NT2/D1 (cell line): ENCODE data around the gene RILP.
"Not testable (repeated sequence)": the region's sequence is repeated elsewhere in the genome, so short reads cannot be mapped to it uniquely, and the experiment has no call there.

Experiments used
- DNase-seq: peaks from one replicate; pipeline ENCODE4 v3.0.0-alpha.2; 2011; ENCODE audit warnings: low read depth, low spot score
- H3K27me3 ChIP-seq: 2 replicates; pipeline ENCODE4 v1.6.0; 2011; ENCODE audit warnings: mild to moderate bottlenecking; ENCODE audit not compliant: insufficient read length, insufficient read depth
- H3K36me3 ChIP-seq: 2 replicates; pipeline ENCODE4 v1.6.1; 2011; ENCODE audit warnings: mild to moderate bottlenecking, low read length, mixed read lengths; ENCODE audit not compliant: insufficient read depth, insufficient read length
- H3K4me1 ChIP-seq: 2 replicates; pipeline ENCODE4 v1.5.1; 2011; ENCODE audit not compliant: insufficient read depth, insufficient read length
- H3K4me3 ChIP-seq: 2 replicates; pipeline ENCODE4 v1.5.1; 2011; ENCODE audit warnings: low read depth; ENCODE audit not compliant: insufficient read length
- H3K9ac ChIP-seq: 2 replicates; pipeline ENCODE4 v1.6.0; 2011; ENCODE audit warnings: low read depth; ENCODE audit not compliant: insufficient read length
- H3K9me3 ChIP-seq: 2 replicates; pipeline ENCODE4 v1.5.1; 2011; ENCODE audit warnings: mild to moderate bottlenecking, low read length; ENCODE audit not compliant: insufficient read depth
- SUZ12 ChIP-seq: IDR thresholded peaks from 2 replicates; pipeline ENCODE4 v1.6.1; 2011; ENCODE audit not compliant: insufficient read length, insufficient read depth; ENCODE audit errors: extremely low read depth
- YY1 ChIP-seq: IDR thresholded peaks from 2 replicates; pipeline ENCODE4 v1.6.1; 2011; ENCODE audit not compliant: insufficient read length, insufficient read depth
- ZNF274 ChIP-seq: IDR thresholded peaks from 2 replicates; pipeline ENCODE4 v1.6.1; 2011; ENCODE audit warnings: mild to moderate bottlenecking, low read depth, low read length

Gene RILP

GRCh38 chr17:1653735-1654134 lies 4.1 kb upstream of the RILP start:
- H3K36me3 ChIP-seq, result peaks cover 80% of the 10 kb centered on the region
- no peaks in the 10 kb centered on the region for H3K9me3 ChIP-seq
- TF ChIP-seq SUZ12, result no peak
- no peak for TF ChIP-seq ZNF274
- TF ChIP-seq YY1, result no peak
- no peak for DNase-seq
- no peak overlapping the region for H3K9ac ChIP-seq
- H3K4me3 ChIP-seq, result no peak overlapping the region
- no peaks in the 10 kb centered on the region for H3K27me3 ChIP-seq
- peaks cover 2% of the 10 kb centered on the region for H3K4me1 ChIP-seq

- peaks cover 70% of the 10 kb centered on the region for H3K36me3 ChIP-seq
- H3K9ac ChIP-seq, H3K9me3 ChIP-seq, H3K27me3 ChIP-seq, H3K4me3 ChIP-seq, DNase-seq, H3K4me1 ChIP-seq: not testable (repeated sequence)
These were observed 3.1 kb upstream of the RILP start for GRCh38 chr17:1652794-1653193.

GRCh38 chr17:1651559-1651844 lies 1.8 kb upstream of the RILP start:
- Histone ChIP-seq H3K9me3 (no peaks in the 10 kb centered on the region), H3K4me1 (peaks cover 10% of the 10 kb centered on the region), H3K36me3 (peaks cover 63% of the 10 kb centered on the region), H3K9ac (no peak overlapping the region), H3K4me3 (no peak overlapping the region), H3K27me3 (no peaks in the 10 kb centered on the region)
- TF ChIP-seq SUZ12, result no peak
- TF ChIP-seq YY1, result no peak
- TF ChIP-seq ZNF274, result no peak
- no peak for DNase-seq

GRCh38 chr17:1650731-1651558 lies 1.3 kb upstream of the RILP start:
- no peak overlapping the region for H3K9ac ChIP-seq
- no peak for TF ChIP-seq SUZ12
- TF ChIP-seq YY1, result no peak
- TF ChIP-seq ZNF274, result no peak
- no peak for DNase-seq
- H3K4me3 ChIP-seq, result no peak overlapping the region
- H3K36me3 ChIP-seq, result peaks cover 57% of the 10 kb centered on the region
- H3K9me3 ChIP-seq, result no peaks in the 10 kb centered on the region
- no peaks in the 10 kb centered on the region for H3K27me3 ChIP-seq
- H3K4me1 ChIP-seq, result peaks cover 10% of the 10 kb centered on the region

- H3K36me3 ChIP-seq, result peaks cover 45% of the 10 kb centered on the region
- DNase-seq, result peak; percentile 85
- H3K9ac ChIP-seq, result peak overlapping the region; percentile 75
- no peak for TF ChIP-seq YY1
- TF ChIP-seq ZNF274, result no peak
- TF ChIP-seq SUZ12, result no peak
- H3K27me3 ChIP-seq, result peaks cover 10% of the 10 kb centered on the region
- H3K9me3 ChIP-seq, result no peaks in the 10 kb centered on the region
- peak overlapping the region; percentile 39 for H3K4me3 ChIP-seq
- peaks cover 16% of the 10 kb centered on the region for H3K4me1 ChIP-seq
These were observed 463 bp downstream of the RILP start for GRCh38 chr17:1648963-1649843.

- Histone ChIP-seq H3K9me3 (no peaks in the 10 kb centered on the region), H3K36me3 (peaks cover 37% of the 10 kb centered on the region), H3K27me3 (peaks cover 19% of the 10 kb centered on the region), H3K9ac (peak overlapping the region; percentile 75), H3K4me3 (peak overlapping the region; percentile 41), H3K4me1 (peaks cover 22% of the 10 kb centered on the region)
- TF ChIP-seq ZNF274 (no peak), SUZ12 (no peak), YY1 (no peak)
- peak; percentile 39 for DNase-seq
These were observed 1.3 kb downstream of the RILP start for GRCh38 chr17:1648173-1648962.

GRCh38 chr17:1647802-1648171 lies 1.9 kb downstream of the RILP start:
- no peak for DNase-seq
- no peak overlapping the region for H3K4me3 ChIP-seq

More at GRCh38 chr17:1647802-1648171, 1.9 kb downstream of the RILP start:
- no peaks in the 10 kb centered on the region for H3K9me3 ChIP-seq
- no peak for TF ChIP-seq YY1
- no peak for TF ChIP-seq ZNF274
- TF ChIP-seq SUZ12, result no peak
- no peak overlapping the region for H3K9ac ChIP-seq
- H3K27me3 ChIP-seq, result peaks cover 19% of the 10 kb centered on the region
- H3K4me1 ChIP-seq, result peaks cover 22% of the 10 kb centered on the region
- peaks cover 31% of the 10 kb centered on the region for H3K36me3 ChIP-seq
